Keratinocyte (primary cell): Measurements from ENCODE around the gene DAZL.

Experiments
- EZH2 ChIP-seq: IDR thresholded peaks from one replicate; pipeline ENCODE4 v1.6.1; 2012; ENCODE audit warnings: inconsistent platforms, mild to moderate bottlenecking, low read length, moderate library complexity
- TF ChIP-seq, protein P1 (sequence below), 3 experiments: IDR thresholded peaks in 1 of 3; conservative IDR thresholded peaks in 1 of 3; optimal IDR thresholded peaks in 1 of 3; 2 replicates in 2 of 3; 3 replicates in 1 of 3; pipeline versions ENCODE3 to v1.5.1; 2011; ENCODE audit warnings: low read length in 3 of 3, mild to moderate bottlenecking in 3 of 3, moderate library complexity in 2 of 3, control low read depth in 1 of 3, inconsistent platforms in 1 of 3; ENCODE audit not compliant: insufficient read depth in 2 of 3; ENCODE audit errors: extremely low read depth in 1 of 3

DNA sequence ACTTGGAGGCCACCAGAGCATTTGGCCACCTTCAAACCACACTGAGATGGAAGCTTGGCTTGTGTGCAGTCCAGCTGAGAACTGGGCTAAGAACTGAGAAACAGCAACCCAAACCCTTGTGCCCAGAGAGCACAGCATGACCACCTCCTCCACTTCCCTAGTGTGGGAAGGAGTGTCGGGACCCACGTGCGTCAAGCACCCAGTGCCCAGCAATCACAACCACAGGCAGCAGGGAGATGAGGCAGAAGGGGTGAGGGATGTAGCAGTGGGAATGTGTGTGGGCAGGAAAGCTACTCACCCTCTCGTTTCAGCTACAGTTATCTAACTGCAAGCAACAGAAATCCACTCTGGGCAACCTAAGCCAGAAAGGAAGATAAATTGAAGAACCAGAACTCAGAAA, 66.7 kb downstream of the DAZL start:
- TF ChIP-seq, protein P1, sequence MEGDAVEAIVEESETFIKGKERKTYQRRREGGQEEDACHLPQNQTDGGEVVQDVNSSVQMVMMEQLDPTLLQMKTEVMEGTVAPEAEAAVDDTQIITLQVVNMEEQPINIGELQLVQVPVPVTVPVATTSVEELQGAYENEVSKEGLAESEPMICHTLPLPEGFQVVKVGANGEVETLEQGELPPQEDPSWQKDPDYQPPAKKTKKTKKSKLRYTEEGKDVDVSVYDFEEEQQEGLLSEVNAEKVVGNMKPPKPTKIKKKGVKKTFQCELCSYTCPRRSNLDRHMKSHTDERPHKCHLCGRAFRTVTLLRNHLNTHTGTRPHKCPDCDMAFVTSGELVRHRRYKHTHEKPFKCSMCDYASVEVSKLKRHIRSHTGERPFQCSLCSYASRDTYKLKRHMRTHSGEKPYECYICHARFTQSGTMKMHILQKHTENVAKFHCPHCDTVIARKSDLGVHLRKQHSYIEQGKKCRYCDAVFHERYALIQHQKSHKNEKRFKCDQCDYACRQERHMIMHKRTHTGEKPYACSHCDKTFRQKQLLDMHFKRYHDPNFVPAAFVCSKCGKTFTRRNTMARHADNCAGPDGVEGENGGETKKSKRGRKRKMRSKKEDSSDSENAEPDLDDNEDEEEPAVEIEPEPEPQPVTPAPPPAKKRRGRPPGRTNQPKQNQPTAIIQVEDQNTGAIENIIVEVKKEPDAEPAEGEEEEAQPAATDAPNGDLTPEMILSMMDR (optimal IDR thresholded peaks at IDR 0.05 in 1 of 3, IDR thresholded peaks at IDR 0.05 in 1 of 3, conservative IDR thresholded peaks at IDR 0.05 in 1 of 3; ENCODE audit: extremely low read depth in 1 of 3, insufficient read depth in 2 of 3, low read length in 3 of 3), result no peak
- TF ChIP-seq EZH2, result no peak
